Esophagus squamous epithelium (tissue), 4 donors: ENCODE data around the gene PITRM1.

ENCODE experiments used
- POLR2A ChIP-seq, 4 donors: fragments of 450-650 bp; IDR thresholded peaks; one replicate each; pipeline ENCODE4 v1.6.1; 2017; ENCODE audit warnings: antibody characterized with exemption in 4 of 4, mild to moderate bottlenecking in 4 of 4, moderate library complexity in 3 of 4
- TF ChIP-seq, protein P1 (sequence below), 6 experiments: fragments of 450-650 bp in 4 of 6; fragments of 200-600 bp in 2 of 6; sonication (generic) in 2 of 6; IDR thresholded peaks; one replicate each; pipeline ENCODE4 v1.5.1; 2016 to 2019; ENCODE audit warnings: antibody characterized with exemption in 6 of 6, mild to moderate bottlenecking in 4 of 6, moderate library complexity in 4 of 6

DNA sequence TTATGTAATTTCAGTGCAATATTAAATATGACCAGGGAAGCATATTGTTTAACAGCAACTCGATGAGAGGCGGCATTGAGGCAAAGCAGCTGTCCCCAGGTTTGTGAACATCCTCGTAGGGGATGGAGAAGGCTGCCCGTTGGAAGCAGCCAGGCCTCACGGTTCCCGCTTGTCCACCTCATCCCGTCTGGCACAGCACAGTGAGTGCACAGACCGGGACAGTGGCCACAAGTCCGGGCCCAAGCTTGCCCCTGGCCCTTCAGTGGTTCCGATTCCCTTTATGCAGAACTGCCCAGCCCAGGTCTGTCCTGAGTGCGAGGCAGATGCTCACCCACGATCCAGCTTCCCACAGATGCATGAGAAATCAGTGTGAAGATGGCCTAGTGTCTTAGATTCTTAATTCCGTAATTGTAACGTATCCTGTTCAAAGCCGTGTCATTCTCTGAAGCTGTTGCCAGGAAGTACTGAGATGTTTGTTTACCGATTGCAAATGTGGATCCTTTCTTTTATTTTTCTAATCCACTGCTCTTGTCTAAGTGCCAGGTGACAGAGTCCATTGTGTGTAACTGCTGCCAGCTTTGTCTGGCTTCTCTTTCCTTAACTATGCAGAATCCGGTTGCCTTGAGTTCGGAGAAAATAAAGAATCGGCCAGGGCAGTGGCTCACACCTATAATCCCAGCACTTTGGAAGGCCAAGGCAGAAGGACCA is 69.7 kb downstream of the PITRM1 start:
- TF ChIP-seq, protein P1, sequence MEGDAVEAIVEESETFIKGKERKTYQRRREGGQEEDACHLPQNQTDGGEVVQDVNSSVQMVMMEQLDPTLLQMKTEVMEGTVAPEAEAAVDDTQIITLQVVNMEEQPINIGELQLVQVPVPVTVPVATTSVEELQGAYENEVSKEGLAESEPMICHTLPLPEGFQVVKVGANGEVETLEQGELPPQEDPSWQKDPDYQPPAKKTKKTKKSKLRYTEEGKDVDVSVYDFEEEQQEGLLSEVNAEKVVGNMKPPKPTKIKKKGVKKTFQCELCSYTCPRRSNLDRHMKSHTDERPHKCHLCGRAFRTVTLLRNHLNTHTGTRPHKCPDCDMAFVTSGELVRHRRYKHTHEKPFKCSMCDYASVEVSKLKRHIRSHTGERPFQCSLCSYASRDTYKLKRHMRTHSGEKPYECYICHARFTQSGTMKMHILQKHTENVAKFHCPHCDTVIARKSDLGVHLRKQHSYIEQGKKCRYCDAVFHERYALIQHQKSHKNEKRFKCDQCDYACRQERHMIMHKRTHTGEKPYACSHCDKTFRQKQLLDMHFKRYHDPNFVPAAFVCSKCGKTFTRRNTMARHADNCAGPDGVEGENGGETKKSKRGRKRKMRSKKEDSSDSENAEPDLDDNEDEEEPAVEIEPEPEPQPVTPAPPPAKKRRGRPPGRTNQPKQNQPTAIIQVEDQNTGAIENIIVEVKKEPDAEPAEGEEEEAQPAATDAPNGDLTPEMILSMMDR (IDR thresholded peaks at IDR 0.05), result no peak
- no peak for TF ChIP-seq POLR2A (IDR thresholded peaks at IDR 0.05)
